Measurements from ENCODE around the gene HSPA6.
"Not testable (repeated sequence)": the region's sequence is repeated elsewhere in the genome, so short reads cannot be mapped to it uniquely, and the experiment has no call there.

HSPA6 gene

DNA sequence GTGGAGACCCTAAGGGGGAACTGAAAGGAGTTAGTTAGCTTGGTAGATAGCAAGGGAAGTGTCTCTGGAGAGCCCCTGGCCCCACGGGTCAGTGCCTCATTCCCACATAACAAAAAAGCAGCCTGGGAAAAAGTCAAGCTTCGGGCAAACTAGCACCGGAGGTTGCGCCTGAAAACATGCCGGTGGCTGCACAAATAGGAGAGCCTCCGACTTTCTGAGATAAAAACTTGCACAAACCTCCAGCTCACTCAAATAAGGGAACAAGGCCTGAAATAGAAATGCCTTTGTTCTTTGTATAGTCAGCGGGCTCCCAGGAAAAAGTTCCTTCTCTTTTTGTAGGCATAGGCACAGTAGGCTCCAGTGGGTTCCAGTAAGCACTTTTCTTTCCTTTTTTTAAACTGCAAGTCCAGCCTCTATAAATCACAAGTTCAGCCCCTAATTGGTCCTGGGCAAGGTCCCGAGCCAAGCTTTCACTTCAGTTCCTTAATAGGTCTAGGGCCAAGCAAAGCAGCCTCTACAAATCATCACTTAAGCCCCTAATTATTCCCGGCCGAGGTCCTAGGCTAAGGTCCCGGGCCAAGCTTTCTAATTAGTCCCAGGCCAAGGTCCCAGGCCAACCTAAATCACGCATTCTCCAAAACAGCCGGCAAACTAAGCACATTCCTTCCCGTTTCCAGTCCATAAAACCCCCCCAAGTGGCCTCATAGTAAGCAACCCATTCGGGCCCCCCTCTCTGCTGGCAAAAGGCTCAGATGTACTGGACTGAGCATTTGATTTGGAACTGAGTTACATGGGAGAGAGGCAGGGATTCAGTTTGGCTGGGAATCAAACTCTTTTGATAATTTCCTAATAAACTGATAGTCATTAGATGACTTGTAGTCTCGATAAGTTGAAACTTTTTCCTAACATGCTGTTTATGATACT, 8.6 kb downstream of the HSPA6 start:
- not testable (repeated sequence) for DNase-seq (ENCODE audit: low read depth, low spot score)

- not testable (repeated sequence) for DNase-seq (ENCODE audit: low read depth, low spot score)
These were observed 12.8 kb downstream of the HSPA6 start for GRCh38 chr1:161537068-161537669.

GRCh38 chr1:161538925-161539479, 14.7 kb downstream of the HSPA6 start:
- not testable (repeated sequence) for DNase-seq (ENCODE audit: low read depth, low spot score)

GRCh38 chr1:161539731-161540569, 15.6 kb downstream of the HSPA6 start:
- not testable (repeated sequence) for DNase-seq (ENCODE audit: low read depth, low spot score)

DNA sequence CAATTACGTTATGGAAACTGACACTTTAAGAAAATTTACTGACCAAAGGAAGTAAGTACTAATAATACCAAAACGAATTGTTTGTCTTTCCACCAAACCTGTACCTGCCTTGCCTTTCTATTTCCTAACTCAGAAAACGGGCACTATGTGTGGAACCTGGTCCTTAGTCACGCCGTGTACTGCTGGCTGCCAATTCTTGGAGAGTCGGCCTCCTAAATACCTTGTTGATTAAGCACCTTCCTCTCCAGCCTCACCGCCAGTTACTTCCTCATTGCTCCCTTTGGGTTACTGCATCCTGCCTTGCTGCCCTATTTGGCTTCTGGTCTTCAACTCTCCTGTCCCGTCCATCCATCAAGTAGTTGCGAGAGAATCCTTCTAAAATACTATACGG, 16.2 kb downstream of the HSPA6 start:
- DNase-seq (ENCODE audit: low read depth, low spot score) = not testable (repeated sequence)

DNA sequence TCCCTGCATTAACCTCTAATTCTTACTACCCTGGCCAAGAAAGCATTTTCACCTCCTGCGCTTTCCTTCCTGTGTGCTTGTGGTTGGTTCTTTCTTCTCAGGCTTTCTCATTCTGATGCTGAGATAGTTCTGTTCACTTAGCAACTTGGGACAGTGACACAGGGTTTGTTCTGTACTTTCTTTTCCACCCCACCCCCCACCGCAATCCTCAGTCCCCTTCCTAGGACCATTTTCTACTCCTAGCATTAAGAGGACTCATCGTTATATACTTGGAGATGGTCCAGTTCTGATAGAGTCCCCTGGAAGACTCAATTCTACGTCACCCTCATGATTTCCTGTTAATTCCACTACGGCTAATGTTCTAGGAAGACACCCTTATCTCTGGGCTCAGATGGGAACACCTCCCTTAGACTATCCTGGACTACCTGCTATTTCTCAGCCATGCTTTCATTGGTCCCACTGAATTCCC, 17.8 kb downstream of the HSPA6 start:
- DNase-seq (ENCODE audit: low read depth, low spot score) = not testable (repeated sequence)

- DNase-seq (ENCODE audit: low read depth, low spot score) = not testable (repeated sequence)
These were observed 18.8 kb downstream of the HSPA6 start for GRCh38 chr1:161543125-161543524.

DNA sequence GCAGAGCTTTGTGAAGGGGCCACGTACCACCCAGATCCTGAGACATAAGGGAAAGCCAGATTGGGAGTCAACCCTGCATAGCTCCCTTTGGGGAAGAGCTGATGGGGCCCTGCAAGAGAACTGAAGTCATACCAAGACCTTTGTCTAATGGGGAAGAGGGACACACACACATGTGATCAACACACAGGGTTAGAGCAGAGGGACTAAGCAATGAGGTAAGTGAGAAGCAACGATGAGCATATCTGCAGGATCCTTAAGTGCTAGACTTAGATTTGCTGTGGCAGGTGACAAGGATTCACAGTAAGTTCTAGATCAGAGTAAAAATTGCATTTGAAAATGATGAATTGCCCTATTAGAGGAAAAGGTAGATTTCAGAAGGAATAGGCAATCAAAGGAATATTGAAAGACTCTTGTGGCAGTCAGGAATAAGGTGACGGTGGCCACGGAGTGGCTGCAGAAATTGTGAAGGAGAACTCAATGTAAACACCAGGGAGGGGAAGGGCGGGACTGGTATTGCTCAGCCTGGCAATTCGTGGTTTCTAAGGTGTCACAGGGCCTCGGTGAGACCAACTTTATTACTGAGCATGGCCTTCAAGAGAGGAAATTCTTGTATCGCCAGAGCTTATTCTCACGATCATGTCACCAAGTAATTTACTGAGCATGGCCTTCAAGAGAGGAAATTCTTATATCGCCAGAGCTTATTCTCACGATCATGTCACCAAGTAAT, 20.8 kb downstream of the HSPA6 start:
- not testable (repeated sequence) for DNase-seq (ENCODE audit: low read depth, low spot score)

DNA sequence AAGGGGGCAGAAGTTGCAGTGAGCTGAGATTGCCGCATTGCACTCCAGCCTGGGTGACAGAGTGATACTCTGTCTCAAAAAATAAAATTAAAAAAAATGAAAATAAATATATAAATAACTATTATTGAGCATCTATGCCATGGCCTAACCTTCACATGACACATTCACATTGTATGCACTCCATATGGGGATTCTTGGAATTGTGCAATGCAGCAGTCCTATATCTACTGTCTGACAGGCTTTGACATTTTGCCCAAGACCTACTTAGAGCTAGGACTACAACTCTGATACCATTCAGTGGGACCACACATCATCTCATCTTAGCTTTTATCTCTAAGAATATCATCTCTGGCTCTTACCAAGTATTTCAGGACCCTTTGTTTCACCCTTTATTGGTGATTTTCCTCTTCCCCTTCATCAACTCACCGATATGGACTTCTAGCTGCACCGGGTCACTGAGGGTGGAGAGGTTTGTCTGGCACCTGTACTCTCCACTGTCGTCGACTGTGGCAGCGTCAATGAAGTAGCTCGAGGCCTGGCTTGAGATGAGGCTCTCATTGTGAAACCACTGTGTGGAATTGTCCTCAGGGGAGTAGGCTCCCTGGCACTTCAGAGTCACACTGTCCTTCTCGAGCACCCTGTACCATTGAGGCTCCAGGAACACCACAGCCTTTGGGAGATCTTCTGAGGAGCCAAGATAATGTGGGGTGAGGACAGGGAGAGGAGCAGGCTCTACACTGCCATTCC, 23.8 kb downstream of the HSPA6 start:
- not testable (repeated sequence) for DNase-seq (ENCODE audit: low read depth, low spot score)

- not testable (repeated sequence) for DNase-seq (ENCODE audit: low read depth, low spot score)
These were observed 24.5 kb downstream of the HSPA6 start for GRCh38 chr1:161548749-161549406.

DNA sequence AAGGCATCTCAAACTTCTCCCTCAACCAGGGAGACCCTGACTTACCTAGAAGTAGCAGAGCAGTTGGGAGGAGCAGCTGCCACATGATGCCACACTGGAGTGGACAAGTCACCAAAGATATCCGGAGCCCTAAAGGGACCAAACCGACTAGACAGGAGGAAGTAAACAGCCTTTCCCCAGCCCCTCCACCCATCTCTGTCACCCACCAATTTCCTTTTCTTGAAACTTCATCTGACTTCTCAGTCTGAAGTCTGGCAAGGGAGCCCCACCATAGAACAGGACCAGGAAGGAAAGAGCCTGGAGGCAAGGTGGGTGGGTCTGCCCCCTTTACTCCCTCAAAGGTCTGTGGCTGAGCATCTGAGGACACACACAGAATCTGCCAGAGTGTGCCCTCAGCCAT, 25.3 kb downstream of the HSPA6 start, which contains the start of gene FCGR3A:
TSS of gene FCGR3A (minus strand) at position 167 of the 400 bp plus-strand sequence. CDS start at position 85, 82 bp downstream.
- no peak for DNase-seq (ENCODE audit: low read depth, low spot score)

GRCh38 chr1:161550942-161551341, 26.6 kb downstream of the HSPA6 start:
- DNase-seq (ENCODE audit: low read depth, low spot score) = not testable (repeated sequence)

DNA sequence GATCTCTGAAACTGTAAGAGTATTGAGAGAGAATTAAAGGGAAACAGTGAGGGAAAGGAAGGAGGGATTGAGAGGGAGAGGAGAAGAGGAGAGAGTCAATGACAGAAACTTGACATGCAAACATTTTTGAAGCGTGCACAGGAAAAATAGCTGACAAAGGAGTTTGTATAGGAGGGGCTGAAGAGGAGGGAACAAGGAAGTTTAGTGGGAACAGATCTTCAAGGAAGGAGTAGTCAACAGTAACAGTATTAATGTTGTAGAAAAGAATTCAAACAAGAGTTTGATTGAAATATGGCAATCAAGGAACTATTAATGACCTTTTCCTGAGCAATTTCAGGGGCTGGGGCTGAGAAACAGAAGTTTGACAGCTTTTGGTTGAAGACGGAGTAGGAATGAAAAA, 29.3 kb downstream of the HSPA6 start:
- not testable (repeated sequence) for DNase-seq (ENCODE audit: low read depth, low spot score)

DNA sequence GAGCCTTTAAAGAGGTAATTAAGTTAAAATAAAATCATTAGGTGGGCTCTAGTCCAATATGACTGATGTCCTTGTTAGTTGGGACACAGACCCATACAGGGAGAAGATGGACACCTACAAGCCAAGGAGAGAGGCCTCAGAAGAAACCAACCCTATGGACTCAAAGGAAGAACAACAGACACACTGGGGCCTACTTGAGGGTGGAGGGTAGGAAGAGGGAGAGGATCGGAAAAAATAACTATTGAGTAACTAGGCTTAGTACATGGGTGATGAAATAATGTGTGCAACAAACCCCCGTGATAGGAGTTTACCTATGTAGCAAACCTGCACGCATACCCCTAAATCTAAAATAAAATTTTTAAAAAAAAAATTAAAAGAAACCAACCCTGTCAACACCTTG, 30.0 kb downstream of the HSPA6 start:
- not testable (repeated sequence) for DNase-seq (ENCODE audit: low read depth, low spot score)

DNA sequence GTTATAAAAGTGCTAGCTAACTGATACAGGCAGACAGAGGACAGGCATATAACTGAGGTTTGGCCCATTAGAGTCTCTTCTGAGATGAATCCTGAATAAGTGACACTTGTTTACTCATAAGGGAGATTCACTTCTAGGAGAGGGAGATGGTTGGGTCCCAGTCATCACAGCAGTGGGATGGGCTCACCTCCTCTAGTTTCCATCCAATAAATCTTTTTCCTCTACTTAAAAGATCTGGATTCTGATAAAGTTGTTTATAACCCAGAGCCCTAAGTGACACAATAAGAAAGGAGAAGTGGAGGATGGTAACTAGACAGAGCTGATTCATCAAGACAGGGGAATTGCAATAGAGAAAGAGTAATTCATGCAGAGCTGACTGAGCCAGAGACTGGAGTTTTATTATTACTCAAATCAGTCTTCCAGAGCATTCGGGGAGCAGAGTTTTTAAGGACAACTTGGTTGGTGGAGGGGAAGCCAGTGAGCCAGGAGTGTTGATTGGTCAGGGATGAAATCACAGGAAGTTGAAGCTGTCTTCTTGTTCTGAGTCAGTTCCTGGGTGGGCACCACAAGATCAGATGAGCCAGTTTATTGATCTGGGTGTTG, 30.6 kb downstream of the HSPA6 start:
- not testable (repeated sequence) for DNase-seq (ENCODE audit: low read depth, low spot score)

- DNase-seq (ENCODE audit: low read depth, low spot score) = not testable (repeated sequence)
These were observed 31.8 kb downstream of the HSPA6 start for GRCh38 chr1:161556143-161556542.

DNA sequence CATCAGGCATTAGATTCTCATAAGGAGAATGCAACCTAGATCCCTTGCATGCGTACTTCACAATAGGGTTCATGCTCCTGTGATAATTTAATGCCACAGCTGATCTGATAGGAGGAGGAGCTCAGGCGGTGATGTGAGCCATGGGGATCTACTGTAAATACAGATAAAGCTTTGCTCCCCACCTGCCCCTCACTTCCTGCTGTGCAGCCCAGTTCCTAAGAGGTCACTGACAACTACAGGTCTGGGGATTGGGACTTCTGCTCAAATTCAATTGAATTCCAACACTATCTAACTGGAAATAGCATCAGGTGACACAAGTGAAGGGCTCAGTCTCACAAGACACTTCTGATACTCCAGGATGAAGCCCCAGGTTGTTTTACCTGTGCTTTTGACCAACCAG, 32.6 kb downstream of the HSPA6 start:
- DNase-seq (ENCODE audit: low read depth, low spot score) = not testable (repeated sequence)

DNA sequence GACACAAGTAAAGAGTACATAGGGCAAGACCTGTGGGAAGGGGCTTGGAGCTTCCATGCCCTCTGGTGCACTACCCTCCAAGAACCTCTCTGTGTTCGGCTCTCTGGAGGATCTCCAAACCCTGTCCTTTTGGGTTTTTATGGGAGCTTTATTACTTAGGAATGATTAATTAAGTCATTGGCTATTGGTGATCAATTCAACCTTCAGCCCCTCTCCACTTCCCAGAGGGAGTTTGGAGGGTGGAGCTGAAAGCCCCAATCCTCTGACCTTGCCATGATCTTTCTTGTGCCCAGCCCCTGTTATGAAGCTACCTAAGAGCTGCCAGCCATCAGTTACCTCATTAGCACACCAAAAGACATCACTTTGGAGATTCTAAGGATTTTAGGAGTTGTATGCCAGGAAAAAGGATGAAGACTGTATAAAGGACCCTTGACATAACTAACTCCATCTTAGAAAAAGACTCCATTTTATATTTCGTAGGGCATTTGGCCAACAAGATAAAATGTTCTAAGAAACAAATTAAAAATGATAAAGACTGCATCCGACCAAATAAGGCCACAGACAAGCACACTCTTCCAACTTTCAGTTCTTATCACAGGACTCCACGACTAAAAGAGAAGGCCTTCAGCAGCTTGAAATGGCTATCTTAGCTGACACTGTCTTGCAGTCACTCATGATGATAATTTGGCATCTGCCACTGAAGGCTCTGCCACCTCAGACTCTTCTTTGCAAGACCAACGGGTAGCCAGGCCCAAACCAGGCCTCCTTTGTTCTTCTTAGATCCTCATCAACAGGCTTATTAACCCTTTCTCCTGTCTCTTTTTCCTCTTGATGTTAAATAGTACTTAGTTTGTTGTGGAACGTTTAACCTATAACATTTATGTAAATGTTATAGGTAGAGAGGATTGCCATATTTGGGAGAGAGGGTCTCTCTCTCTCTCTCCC, 33.4 kb downstream of the HSPA6 start:
- not testable (repeated sequence) for DNase-seq (ENCODE audit: low read depth, low spot score)
